ENCODE results near the gene GALR2.

- TF ChIP-seq POLR2A (IDR thresholded peaks at IDR 0.05; ENCODE audit: extremely low read depth, insufficient read length) (no peak), CTCF (IDR thresholded peaks at IDR 0.05; ENCODE audit: low read depth, low read length) (no peak), MAX (IDR thresholded peaks at IDR 0.05; ENCODE audit: low read depth, low read length) (no peak)
These were observed 18.2 kb downstream of the GALR2 start for GRCh38 chr17:76092526-76093413.
